ENCODE measurements around the gene HIGD2A. TPM values are rescaled to one million over a fixed set of nuclear protein-coding genes. Genes with fewer than 3 reads are reported as not detected.

Gene HIGD2A
- total and polyA plus RNA-seq, 2 experiments from 2014 or later: 67.7 to 194 TPM

DNA sequence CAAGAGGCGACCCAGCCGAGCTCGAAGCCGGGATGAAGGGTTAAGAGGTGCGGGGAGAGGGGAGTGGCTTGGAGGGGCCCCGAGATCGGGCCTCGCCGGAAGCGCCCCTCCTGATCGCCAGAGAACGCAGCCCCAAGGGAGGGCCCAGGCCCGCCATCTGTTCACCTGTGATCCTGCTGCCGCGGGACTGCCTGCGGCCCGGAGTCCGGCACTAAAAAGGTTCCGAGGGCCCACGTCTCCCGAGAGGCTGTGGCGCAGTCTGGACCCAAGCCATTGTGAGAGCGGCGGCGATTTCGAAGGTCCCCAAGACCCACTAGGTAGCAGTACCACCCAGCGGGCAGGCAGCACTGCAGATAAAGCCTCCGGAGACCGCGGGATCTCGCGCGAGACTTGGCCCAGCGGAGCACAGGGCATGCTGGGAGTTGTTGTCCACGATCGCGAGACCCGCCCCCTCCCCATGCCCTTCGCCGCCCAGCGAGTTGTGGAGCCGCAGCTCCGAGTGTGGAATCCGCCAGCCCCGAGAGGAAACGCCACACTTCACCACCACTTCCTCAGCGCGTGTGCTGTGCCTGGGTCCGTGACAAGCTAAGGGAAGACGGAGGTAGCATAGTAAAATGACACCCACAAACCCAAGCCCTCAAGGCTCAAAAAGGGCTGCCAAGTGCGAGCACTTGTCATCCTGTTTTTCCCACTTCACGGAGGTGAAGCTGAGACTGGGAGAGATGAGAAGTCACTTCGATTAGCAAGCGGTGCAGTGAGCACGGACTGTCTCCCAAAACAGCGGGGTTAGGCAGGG, 26.9 kb upstream of the HIGD2A start, which contains the start of gene KIAA1191 (continued):
- TF ChIP-seq, protein P1, sequence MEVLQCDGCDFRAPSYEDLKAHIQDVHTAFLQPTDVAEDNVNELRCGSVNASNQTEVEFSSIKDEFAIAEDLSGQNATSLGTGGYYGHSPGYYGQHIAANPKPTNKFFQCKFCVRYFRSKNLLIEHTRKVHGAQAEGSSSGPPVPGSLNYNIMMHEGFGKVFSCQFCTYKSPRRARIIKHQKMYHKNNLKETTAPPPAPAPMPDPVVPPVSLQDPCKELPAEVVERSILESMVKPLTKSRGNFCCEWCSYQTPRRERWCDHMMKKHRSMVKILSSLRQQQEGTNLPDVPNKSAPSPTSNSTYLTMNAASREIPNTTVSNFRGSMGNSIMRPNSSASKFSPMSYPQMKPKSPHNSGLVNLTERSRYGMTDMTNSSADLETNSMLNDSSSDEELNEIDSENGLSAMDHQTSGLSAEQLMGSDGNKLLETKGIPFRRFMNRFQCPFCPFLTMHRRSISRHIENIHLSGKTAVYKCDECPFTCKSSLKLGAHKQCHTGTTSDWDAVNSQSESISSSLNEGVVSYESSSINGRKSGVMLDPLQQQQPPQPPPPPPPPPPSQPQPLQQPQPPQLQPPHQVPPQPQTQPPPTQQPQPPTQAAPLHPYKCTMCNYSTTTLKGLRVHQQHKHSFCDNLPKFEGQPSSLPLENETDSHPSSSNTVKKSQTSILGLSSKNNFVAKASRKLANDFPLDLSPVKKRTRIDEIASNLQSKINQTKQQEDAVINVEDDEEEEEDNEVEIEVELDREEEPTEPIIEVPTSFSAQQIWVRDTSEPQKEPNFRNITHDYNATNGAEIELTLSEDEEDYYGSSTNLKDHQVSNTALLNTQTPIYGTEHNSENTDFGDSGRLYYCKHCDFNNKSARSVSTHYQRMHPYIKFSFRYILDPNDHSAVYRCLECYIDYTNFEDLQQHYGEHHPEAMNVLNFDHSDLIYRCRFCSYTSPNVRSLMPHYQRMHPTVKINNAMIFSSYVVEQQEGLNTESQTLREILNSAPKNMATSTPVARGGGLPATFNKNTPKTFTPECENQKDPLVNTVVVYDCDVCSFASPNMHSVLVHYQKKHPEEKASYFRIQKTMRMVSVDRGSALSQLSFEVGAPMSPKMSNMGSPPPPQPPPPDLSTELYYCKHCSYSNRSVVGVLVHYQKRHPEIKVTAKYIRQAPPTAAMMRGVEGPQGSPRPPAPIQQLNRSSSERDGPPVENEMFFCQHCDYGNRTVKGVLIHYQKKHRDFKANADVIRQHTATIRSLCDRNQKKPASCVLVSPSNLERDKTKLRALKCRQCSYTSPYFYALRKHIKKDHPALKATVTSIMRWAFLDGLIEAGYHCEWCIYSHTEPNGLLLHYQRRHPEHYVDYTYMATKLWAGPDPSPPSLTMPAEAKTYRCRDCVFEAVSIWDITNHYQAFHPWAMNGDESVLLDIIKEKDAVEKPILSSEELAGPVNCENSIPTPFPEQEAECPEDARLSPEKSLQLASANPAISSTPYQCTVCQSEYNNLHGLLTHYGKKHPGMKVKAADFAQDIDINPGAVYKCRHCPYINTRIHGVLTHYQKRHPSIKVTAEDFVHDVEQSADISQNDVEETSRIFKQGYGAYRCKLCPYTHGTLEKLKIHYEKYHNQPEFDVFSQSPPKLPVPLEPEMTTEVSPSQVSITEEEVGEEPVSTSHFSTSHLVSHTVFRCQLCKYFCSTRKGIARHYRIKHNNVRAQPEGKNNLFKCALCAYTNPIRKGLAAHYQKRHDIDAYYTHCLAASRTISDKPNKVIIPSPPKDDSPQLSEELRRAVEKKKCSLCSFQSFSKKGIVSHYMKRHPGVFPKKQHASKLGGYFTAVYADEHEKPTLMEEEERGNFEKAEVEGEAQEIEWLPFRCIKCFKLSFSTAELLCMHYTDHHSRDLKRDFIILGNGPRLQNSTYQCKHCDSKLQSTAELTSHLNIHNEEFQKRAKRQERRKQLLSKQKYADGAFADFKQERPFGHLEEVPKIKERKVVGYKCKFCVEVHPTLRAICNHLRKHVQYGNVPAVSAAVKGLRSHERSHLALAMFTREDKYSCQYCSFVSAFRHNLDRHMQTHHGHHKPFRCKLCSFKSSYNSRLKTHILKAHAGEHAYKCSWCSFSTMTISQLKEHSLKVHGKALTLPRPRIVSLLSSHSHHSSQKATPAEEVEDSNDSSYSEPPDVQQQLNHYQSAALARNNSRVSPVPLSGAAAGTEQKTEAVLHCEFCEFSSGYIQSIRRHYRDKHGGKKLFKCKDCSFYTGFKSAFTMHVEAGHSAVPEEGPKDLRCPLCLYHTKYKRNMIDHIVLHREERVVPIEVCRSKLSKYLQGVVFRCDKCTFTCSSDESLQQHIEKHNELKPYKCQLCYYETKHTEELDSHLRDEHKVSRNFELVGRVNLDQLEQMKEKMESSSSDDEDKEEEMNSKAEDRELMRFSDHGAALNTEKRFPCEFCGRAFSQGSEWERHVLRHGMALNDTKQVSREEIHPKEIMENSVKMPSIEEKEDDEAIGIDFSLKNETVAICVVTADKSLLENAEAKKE (CRISPR knock-in tag; IDR thresholded peaks at IDR 0.05): no peak

DNA sequence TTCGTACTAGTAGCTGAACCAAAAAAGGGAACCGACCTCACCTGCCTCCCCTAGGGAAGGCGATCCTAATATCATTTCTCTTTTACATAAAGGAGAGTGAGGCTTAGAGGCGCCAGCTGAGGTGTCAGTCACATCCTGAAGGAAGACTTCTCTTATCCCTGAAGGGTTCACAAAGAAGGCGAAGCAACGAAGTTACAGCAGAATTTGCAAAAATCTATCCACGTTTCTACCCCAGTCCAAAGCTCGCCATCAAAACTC, 26.4 kb upstream of the HIGD2A start:
- Histone ChIP-seq H3K36me3 (ENCODE audit: insufficient read depth) (peaks cover 10% of the 10 kb centered on the region; the same call in 1 of the 2 replicates), H3K4me2 (peak overlapping the region; percentile 94), H3K27ac (ENCODE audit: low read depth) (no peak overlapping the region), H3K9me2 (ENCODE audit: insufficient read depth) (no peaks in the 10 kb centered on the region), H3K27me3 (ENCODE audit: insufficient read depth) (peaks cover 50% of the 10 kb centered on the region), H2AFZ (peak overlapping the region; percentile 99), H3K4me3 (peak overlapping the region; percentile 99), H3K4me1 (ENCODE audit: insufficient read depth) (peaks cover 3% of the 10 kb centered on the region; the same call in 1 of the 2 replicates), H3F3A (replicated peaks; ENCODE audit: low read depth) (no peaks in the 10 kb centered on the region), H4K20me1 (replicated peaks; ENCODE audit: insufficient read depth) (peaks cover 17% of the 10 kb centered on the region), H3K79me2 (replicated peaks; ENCODE audit: insufficient read depth) (peaks cover 40% of the 10 kb centered on the region)
- H3K4me1 Mint-ChIP-seq: peaks cover 9% of the 10 kb centered on the region
- H3K36me3 Mint-ChIP-seq (ENCODE audit: low read depth): peaks cover 26% of the 10 kb centered on the region
- no peak overlapping the region for H3K27ac Mint-ChIP-seq
- ATAC-seq: no peak
- H3K9me3 Mint-ChIP-seq: no peaks in the 10 kb centered on the region
- peak overlapping the region; percentile 99 for H3K4me3 Mint-ChIP-seq
- TF ChIP-seq POLR2AphosphoS5 (IDR thresholded peaks at IDR 0.05; ENCODE audit: low read depth) (no peak), CREB1 (CRISPR knock-in tag; IDR thresholded peaks at IDR 0.05; ENCODE audit: low read depth) (no peak), EZH2 (IDR thresholded peaks at IDR 0.05; ENCODE audit: low read depth, unreplicated experiment) (no peak)
- TF ChIP-seq, protein P1 (CRISPR knock-in tag; IDR thresholded peaks at IDR 0.05): no peak
- no peak for DNase-seq (ENCODE audit: low spot score)
- H3K27me3 Mint-ChIP-seq (ENCODE audit: insufficient read depth, low read depth, poor library complexity): peaks cover 40% of the 10 kb centered on the region

All from GM23338 (cell line).